ENCODE measurements around the gene OR2S2. TPM values are rescaled to one million over a fixed set of nuclear protein-coding genes. Genes with fewer than 3 reads are reported as not detected.
"Not testable (repeated sequence)": the region's sequence is repeated elsewhere in the genome, so short reads cannot be mapped to it uniquely, and the experiment has no call there.

The OR2S2 gene
- total and polyA plus RNA-seq, 2 of the 4 experiments (the other 2 are of a cell fraction), result 0.46 to 0.90 TPM

DNA sequence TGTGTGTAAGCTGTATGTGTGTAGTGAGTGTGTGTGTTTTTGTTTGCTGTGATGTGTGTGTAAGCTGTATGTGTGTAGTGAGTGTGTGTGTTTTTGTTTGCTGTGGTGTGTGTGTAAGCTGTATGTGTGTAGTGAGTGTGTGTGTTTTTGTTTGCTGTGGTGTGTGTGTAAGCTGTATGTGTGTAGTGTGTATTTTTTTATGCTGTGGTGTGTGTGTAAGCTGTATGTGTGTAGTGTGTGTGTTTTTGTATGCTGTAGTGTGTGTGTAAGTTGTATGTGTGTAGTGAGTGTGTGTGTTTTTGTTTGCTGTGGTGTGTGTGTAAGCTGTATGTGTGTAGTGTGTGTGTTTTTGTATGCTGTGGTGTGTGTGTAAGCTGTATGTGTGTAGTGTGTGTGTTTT, 44.5 kb downstream of the OR2S2 start:
- H3K4me2 ChIP-seq (ENCODE audit: low read depth, low read length); intact Hi-C loops (cut with micrococcal nuclease); H3K23ac ChIP-seq (ENCODE audit: low read depth, low read length); H2BK20ac ChIP-seq (ENCODE audit: low read depth, low read length); H3K9me3 ChIP-seq (ENCODE audit: control insufficient read depth, insufficient read depth, low read length); H3K27me3 ChIP-seq (ENCODE audit: control insufficient read depth, insufficient read depth, low read length); H3K9me1 ChIP-seq (ENCODE audit: insufficient read depth, low read length); H2AK9ac ChIP-seq (replicated peaks; ENCODE audit: low read depth, low read length, poor library complexity); H3K27ac ChIP-seq (ENCODE audit: insufficient read depth, low read length); POLR2A ChIA-PET (ENCODE audit: unreplicated experiment); ATAC-seq (ENCODE audit: low read depth); CTCF ChIA-PET; H4K8ac ChIP-seq (ENCODE audit: low read depth in 2 of 2, low read length in 2 of 2); H4K5ac ChIP-seq (ENCODE audit: low read depth, low read length); H3K9ac ChIP-seq (ENCODE audit: low read depth, low read length); H3K36me3 ChIP-seq (ENCODE audit: control insufficient read depth, insufficient read depth, low read length); H4K91ac ChIP-seq (ENCODE audit: insufficient read depth, low read depth, low read length); H2BK120ac ChIP-seq (ENCODE audit: low read depth, low read length); H4K20me1 ChIP-seq (ENCODE audit: insufficient read depth, low read length); DNase-seq; H2AFZ ChIP-seq (replicated peaks; ENCODE audit: low read length, poor library complexity); BruUV-seq (replicated peaks); in situ Hi-C loops (cut with MboI; ENCODE audit: low sequenced_read_pairs); H3K56ac ChIP-seq (ENCODE audit: extremely low read depth, insufficient read depth, low read length); H3K4me3 ChIP-seq (ENCODE audit: insufficient read depth, low read depth, low read length); H3K4ac ChIP-seq (ENCODE audit: low read depth, low read length); dilution Hi-C loops (cut with HindIII; ENCODE audit: low sequenced_read_pairs, unreplicated experiment): not testable (repeated sequence)
- peak overlapping the region; percentile 80 for H2BK5ac ChIP-seq (ENCODE audit: low read depth, low read length, poor library complexity, severe bottlenecking)
- 0 out of 2 replicates have a peak overlapping the region, but pooled peaks have one; percentile 26 for H3K14ac ChIP-seq (replicated peaks; ENCODE audit: low read depth, low read length)
- peak overlapping the region; percentile 24 for H2AK5ac ChIP-seq (ENCODE audit: low read depth, low read length)
- H3K79me1 ChIP-seq (ENCODE audit: low read depth in 1 of 2, low read length in 2 of 2), result peaks cover 0 to 19% of the 10 kb centered on the region in 2 experiments; a peak in 2 of 4 replicates
- peaks cover 15% of the 10 kb centered on the region for H3K4me1 ChIP-seq (ENCODE audit: control insufficient read depth, insufficient read depth, low read length)
- peak overlapping the region; percentile 50; the same call in 1 of the 2 replicates for H3K18ac ChIP-seq (ENCODE audit: low read depth, low read length)
- H2BK15ac ChIP-seq (ENCODE audit: low read depth, low read length), result peak overlapping the region; percentile 12; the same call in 2 of the 3 replicates

All from IMR-90 (cell line).